HEK293 (cell line): ENCODE data around the gene ONECUT2.

Experiments
- CTCF ChIA-PET: fragments of 350-600 bp; formaldehyde crosslinking; extraction: SDS; loops from one replicate; lab custom pipeline; 2021; ENCODE audit warnings: antibody characterized with exemption; lab: Yijun Ruan, JAX
- POLR2A ChIA-PET: fragments of 300-600 bp; formaldehyde crosslinking; extraction: SDS; loops from one replicate; lab custom pipeline; 2020; ENCODE audit warnings: antibody characterized with exemption, inconsistent platforms; lab: Yijun Ruan, JAX
- H3K27ac ChIP-seq: fragments of 200-500 bp; sonication (Bioruptor generic); 2 replicates; pipeline ENCODE4 v1.5.1; 2014; ENCODE audit warnings: low read depth, low read length, control low read depth, inconsistent platforms; ENCODE audit errors: extremely low read depth
- H3K36me3 ChIP-seq, 2 experiments: fragments of 200-500 bp in 1 of 2; sonication (Bioruptor generic) in 1 of 2; 1 replicate in 1 of 2; 2 replicates in 1 of 2; pipeline ENCODE4 v1.5.1; 2014 to 2017; ENCODE audit warnings: inconsistent platforms in 2 of 2, low read length in 2 of 2; ENCODE audit not compliant: control insufficient read depth in 2 of 2, insufficient read depth in 1 of 2
- H3K4me1 ChIP-seq: fragments of 200-500 bp; sonication (Bioruptor generic); 2 replicates; pipeline ENCODE4 v1.5.1; 2014; ENCODE audit warnings: mild to moderate bottlenecking, low read length, inconsistent platforms; ENCODE audit not compliant: control insufficient read depth, insufficient read depth
- H3K4me3 ChIP-seq: 2 replicates; pipeline ENCODE4 v1.5.1; 2011; ENCODE audit warnings: low read depth, mild to moderate bottlenecking, control low read depth, low read length, moderate library complexity
- H3K9me3 ChIP-seq: fragments of 200-500 bp; sonication (Bioruptor generic); 2 replicates; pipeline ENCODE4 v1.5.1; 2014; ENCODE audit warnings: low read depth, low read length, inconsistent platforms; ENCODE audit not compliant: control insufficient read depth, insufficient read depth
- BCL6B ChIP-seq: fragments of 450-650 bp; formaldehyde crosslinking; IDR thresholded peaks from 2 replicates; pipeline ENCODE4 v1.5.1; 2017; ENCODE audit warnings: missing biosample characterization, missing genetic modification characterization
- CTCF ChIP-seq: fragments of 450-650 bp; formaldehyde crosslinking; IDR thresholded peaks from 2 replicates; pipeline ENCODE4 v1.5.1; 2016; ENCODE audit warnings: missing biosample characterization, missing genetic modification characterization
- OSR2 ChIP-seq: fragments of 450-650 bp; formaldehyde crosslinking; IDR thresholded peaks from 2 replicates; pipeline ENCODE4 v1.5.1; 2016; ENCODE audit warnings: missing biosample characterization, missing genetic modification characterization
- SCRT2 ChIP-seq: fragments of 450-650 bp; formaldehyde crosslinking; IDR thresholded peaks from 2 replicates; pipeline ENCODE4 v1.5.1; 2016; ENCODE audit warnings: missing biosample characterization, missing genetic modification characterization
- SP7 ChIP-seq: fragments of 450-650 bp; formaldehyde crosslinking; IDR thresholded peaks from 2 replicates; pipeline ENCODE4 v1.5.1; 2016; ENCODE audit warnings: missing biosample characterization, missing genetic modification characterization
- TCF7L2 ChIP-seq: IDR thresholded peaks from 2 replicates; pipeline ENCODE4 v1.6.1; 2011; ENCODE audit warnings: low read depth, mild to moderate bottlenecking, inconsistent platforms, low read length, moderate library complexity, borderline replicate concordance
- ZBTB17 ChIP-seq: fragments of 450-650 bp; formaldehyde crosslinking; IDR thresholded peaks from 2 replicates; pipeline ENCODE4 v1.5.1; 2016; ENCODE audit warnings: missing biosample characterization, missing genetic modification characterization
- ZFP3 ChIP-seq: fragments of 450-650 bp; formaldehyde crosslinking; IDR thresholded peaks from 2 replicates; pipeline ENCODE4 v1.5.1; 2016; ENCODE audit warnings: low read depth, missing biosample characterization, missing genetic modification characterization
- ZNF2 ChIP-seq: fragments of 450-650 bp; formaldehyde crosslinking; IDR thresholded peaks from 2 replicates; pipeline ENCODE4 v1.5.1; 2016; ENCODE audit warnings: missing biosample characterization, missing genetic modification characterization
- ZNF202 ChIP-seq: fragments of 450-650 bp; formaldehyde crosslinking; IDR thresholded peaks from 2 replicates; pipeline ENCODE4 v1.5.1; 2016; ENCODE audit warnings: missing biosample characterization, missing genetic modification characterization, borderline replicate concordance
- ZNF214 ChIP-seq: fragments of 450-650 bp; formaldehyde crosslinking; IDR thresholded peaks from 2 replicates; pipeline ENCODE4 v1.5.1; 2017; ENCODE audit warnings: missing biosample characterization, mild to moderate bottlenecking, missing genetic modification characterization, borderline replicate concordance
- ZNF266 ChIP-seq: fragments of 450-650 bp; formaldehyde crosslinking; IDR thresholded peaks from 2 replicates; pipeline ENCODE4 v1.5.1; 2016; ENCODE audit warnings: missing biosample characterization, missing genetic modification characterization, low read depth
- ZNF324 ChIP-seq: fragments of 450-650 bp; formaldehyde crosslinking; IDR thresholded peaks from 2 replicates; pipeline ENCODE4 v1.5.1; 2016; ENCODE audit warnings: missing biosample characterization, missing genetic modification characterization
- ZNF404 ChIP-seq: fragments of 450-650 bp; formaldehyde crosslinking; IDR thresholded peaks from 2 replicates; pipeline ENCODE4 v1.5.1; 2017; ENCODE audit warnings: missing biosample characterization, missing genetic modification characterization
- ZNF433 ChIP-seq: fragments of 450-650 bp; formaldehyde crosslinking; IDR thresholded peaks from 2 replicates; pipeline ENCODE4 v1.5.1; 2016; ENCODE audit warnings: missing biosample characterization, missing genetic modification characterization, low read depth
- ZNF449 ChIP-seq: fragments of 450-650 bp; formaldehyde crosslinking; IDR thresholded peaks from 2 replicates; pipeline ENCODE4 v1.5.1; 2017; ENCODE audit warnings: missing biosample characterization, mild to moderate bottlenecking, missing genetic modification characterization, moderate library complexity
- ZNF513 ChIP-seq: fragments of 450-650 bp; IDR thresholded peaks from 2 replicates; pipeline ENCODE4 v1.5.1; 2018; ENCODE audit warnings: missing biosample characterization, missing genetic modification characterization
- ZNF571 ChIP-seq: fragments of 450-650 bp; formaldehyde crosslinking; IDR thresholded peaks from 2 replicates; pipeline ENCODE4 v1.5.0; 2017; ENCODE audit warnings: missing biosample characterization, missing genetic modification characterization
- ZNF624 ChIP-seq: fragments of 450-650 bp; formaldehyde crosslinking; IDR thresholded peaks from 2 replicates; pipeline ENCODE4 v1.5.1; 2017; ENCODE audit warnings: missing biosample characterization, missing genetic modification characterization
- ZNF677 ChIP-seq: fragments of 450-650 bp; IDR thresholded peaks from 2 replicates; pipeline ENCODE4 v1.5.0; 2018; ENCODE audit warnings: missing biosample characterization, mild to moderate bottlenecking, missing genetic modification characterization, moderate library complexity
- ZNF76 ChIP-seq: fragments of 450-650 bp; formaldehyde crosslinking; IDR thresholded peaks from 2 replicates; pipeline ENCODE4; 2016; ENCODE audit warnings: low read depth, missing biosample characterization, missing genetic modification characterization, borderline replicate concordance
- ZNF777 ChIP-seq: fragments of 450-650 bp; formaldehyde crosslinking; IDR thresholded peaks from 2 replicates; pipeline ENCODE4 v1.5.1; 2017; ENCODE audit warnings: missing biosample characterization, missing genetic modification characterization, borderline replicate concordance
- ZSCAN16 ChIP-seq: fragments of 450-650 bp; formaldehyde crosslinking; IDR thresholded peaks from 2 replicates; pipeline ENCODE4 v1.5.1; 2016; ENCODE audit warnings: missing biosample characterization, missing genetic modification characterization
- TF ChIP-seq, protein P1 (sequence below): fragments of 450-650 bp; formaldehyde crosslinking; IDR thresholded peaks from 2 replicates; pipeline ENCODE4 v1.5.1; 2016; ENCODE audit warnings: missing biosample characterization, missing genetic modification characterization
- TF ChIP-seq, protein P2 (sequence below): fragments of 450-650 bp; formaldehyde crosslinking; IDR thresholded peaks from 2 replicates; pipeline ENCODE4; 2016; ENCODE audit warnings: missing biosample characterization, missing genetic modification characterization

Gene ONECUT2

GRCh38 chr18:57455576-57456129 is 20.5 kb downstream of the ONECUT2 start (continued):
- TF ChIP-seq ZNF76 (tag by site-specific recombination) (no peak), ZFP3 (no peak), ZBTB17 (tag by site-specific recombination) (no peak), SCRT2 (tag by site-specific recombination) (no peak), ZNF404 (tag by site-specific recombination) (no peak), ZNF513 (no peak), ZNF202 (tag by site-specific recombination) (no peak), ZNF449 (tag by site-specific recombination) (no peak), ZNF624 (tag by site-specific recombination) (no peak), ZNF214 (tag by site-specific recombination) (no peak)

- ChIA-PET POLR2A (no interaction called here), CTCF (interaction anchor here (0.6 to 1.3 kb wide), 2 partner anchors 15 to 805 kb away, joined by 4 to 6 read pairs; no protein-coding TSS in a partner anchor)
- Histone ChIP-seq H3K9me3 (no peaks in the 10 kb centered on the region), H3K4me3 (no peak overlapping the region), H3K36me3 (no peaks in the 10 kb centered on the region; a peak in 1 of 3 replicates), H3K27ac (no peak overlapping the region), H3K4me1 (peaks cover 2% of the 10 kb centered on the region)
- TF ChIP-seq BCL6B (tag by site-specific recombination) (no peak), ZNF571 (tag by site-specific recombination) (no peak)
- TF ChIP-seq, protein P1, sequence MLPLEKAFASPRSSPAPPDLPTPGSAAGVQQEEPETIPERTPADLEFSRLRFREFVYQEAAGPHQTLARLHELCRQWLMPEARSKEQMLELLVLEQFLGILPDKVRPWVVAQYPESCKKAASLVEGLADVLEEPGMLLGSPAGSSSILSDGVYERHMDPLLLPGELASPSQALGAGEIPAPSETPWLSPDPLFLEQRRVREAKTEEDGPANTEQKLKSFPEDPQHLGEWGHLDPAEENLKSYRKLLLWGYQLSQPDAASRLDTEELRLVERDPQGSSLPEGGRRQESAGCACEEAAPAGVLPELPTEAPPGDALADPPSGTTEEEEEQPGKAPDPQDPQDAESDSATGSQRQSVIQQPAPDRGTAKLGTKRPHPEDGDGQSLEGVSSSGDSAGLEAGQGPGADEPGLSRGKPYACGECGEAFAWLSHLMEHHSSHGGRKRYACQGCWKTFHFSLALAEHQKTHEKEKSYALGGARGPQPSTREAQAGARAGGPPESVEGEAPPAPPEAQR (tag by site-specific recombination): no peak
Observed at GRCh38 chr18:57461652-57462269, 26.6 kb downstream of the ONECUT2 start.

- Histone ChIP-seq H3K4me1 (peaks cover 2% of the 10 kb centered on the region), H3K36me3 (no peaks in the 10 kb centered on the region), H3K27ac (no peak overlapping the region), H3K4me3 (no peak overlapping the region), H3K9me3 (no peaks in the 10 kb centered on the region)
- CTCF ChIA-PET: interaction anchor here (0.6 to 0.8 kb wide), 2 partner anchors 95 to 715 kb away, joined by 3 read pairs; no protein-coding TSS in a partner anchor
- POLR2A ChIA-PET: no interaction called here
- TF ChIP-seq CTCF (tag by site-specific recombination) (no peak), ZSCAN16 (no peak), ZNF777 (tag by site-specific recombination) (no peak), ZNF433 (tag by site-specific recombination) (no peak), TCF7L2 (no peak), OSR2 (tag by site-specific recombination) (no peak), ZNF677 (no peak), ZNF2 (tag by site-specific recombination) (no peak), ZNF266 (tag by site-specific recombination) (no peak), ZNF324 (tag by site-specific recombination) (no peak), SP7 (tag by site-specific recombination) (no peak)
- TF ChIP-seq, protein P2, sequence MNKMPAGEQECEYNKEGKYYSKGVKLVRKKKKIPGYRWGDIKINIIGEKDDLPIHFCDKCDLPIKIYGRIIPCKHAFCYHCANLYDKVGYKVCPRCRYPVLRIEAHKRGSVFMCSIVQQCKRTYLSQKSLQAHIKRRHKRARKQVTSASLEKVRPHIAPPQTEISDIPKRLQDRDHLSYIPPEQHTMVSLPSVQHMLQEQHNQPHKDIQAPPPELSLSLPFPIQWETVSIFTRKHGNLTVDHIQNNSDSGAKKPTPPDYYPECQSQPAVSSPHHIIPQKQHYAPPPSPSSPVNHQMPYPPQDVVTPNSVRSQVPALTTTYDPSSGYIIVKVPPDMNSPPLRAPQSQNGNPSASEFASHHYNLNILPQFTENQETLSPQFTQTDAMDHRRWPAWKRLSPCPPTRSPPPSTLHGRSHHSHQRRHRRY (tag by site-specific recombination): no peak
Observed at GRCh38 chr18:57466307-57466706, 31.1 kb downstream of the ONECUT2 start.
